H1 (cell line): ENCODE data around the gene CYP39A1.

ENCODE experiments used
- EZH2 ChIP-seq: fragments of 200-600 bp; sonication (generic); IDR thresholded peaks from 2 replicates; pipeline ENCODE4 v1.7.1; 2012; ENCODE audit warnings: low read depth, mild to moderate bottlenecking, moderate library complexity, low read length, inconsistent platforms; ENCODE audit not compliant: severe bottlenecking
- TF ChIP-seq, protein P1 (sequence below), 3 experiments: IDR thresholded peaks; 1 replicate in 2 of 3; 2 replicates in 1 of 3; pipeline versions ENCODE4 v1.5.1 to v1.6.1; 2011; ENCODE audit warnings: low read length in 3 of 3, mild to moderate bottlenecking in 3 of 3, inconsistent platforms in 2 of 3, low read depth in 1 of 3, moderate library complexity in 1 of 3; ENCODE audit not compliant: insufficient read depth in 1 of 3; ENCODE audit errors: control extremely low read depth in 1 of 3

DNA sequence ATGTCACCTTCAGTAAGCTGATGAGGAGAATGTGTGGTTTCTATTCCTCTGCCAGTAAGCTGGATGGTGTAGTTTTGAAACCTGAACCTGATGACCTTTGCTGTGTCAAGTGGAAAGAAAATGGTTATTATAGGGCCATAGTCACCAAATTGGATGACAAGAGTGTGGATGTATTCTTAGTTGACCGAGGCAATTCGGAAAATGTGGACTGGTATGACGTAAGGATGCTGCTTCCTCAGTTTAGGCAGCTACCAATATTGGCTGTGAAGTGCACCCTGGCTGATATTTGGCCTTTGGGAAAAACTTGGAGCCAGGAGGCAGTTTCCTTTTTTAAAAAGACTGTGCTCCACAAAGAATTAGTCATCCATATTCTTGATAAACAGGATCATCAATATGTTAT lies 37.0 kb upstream of the CYP39A1 start:
- TF ChIP-seq, protein P1, sequence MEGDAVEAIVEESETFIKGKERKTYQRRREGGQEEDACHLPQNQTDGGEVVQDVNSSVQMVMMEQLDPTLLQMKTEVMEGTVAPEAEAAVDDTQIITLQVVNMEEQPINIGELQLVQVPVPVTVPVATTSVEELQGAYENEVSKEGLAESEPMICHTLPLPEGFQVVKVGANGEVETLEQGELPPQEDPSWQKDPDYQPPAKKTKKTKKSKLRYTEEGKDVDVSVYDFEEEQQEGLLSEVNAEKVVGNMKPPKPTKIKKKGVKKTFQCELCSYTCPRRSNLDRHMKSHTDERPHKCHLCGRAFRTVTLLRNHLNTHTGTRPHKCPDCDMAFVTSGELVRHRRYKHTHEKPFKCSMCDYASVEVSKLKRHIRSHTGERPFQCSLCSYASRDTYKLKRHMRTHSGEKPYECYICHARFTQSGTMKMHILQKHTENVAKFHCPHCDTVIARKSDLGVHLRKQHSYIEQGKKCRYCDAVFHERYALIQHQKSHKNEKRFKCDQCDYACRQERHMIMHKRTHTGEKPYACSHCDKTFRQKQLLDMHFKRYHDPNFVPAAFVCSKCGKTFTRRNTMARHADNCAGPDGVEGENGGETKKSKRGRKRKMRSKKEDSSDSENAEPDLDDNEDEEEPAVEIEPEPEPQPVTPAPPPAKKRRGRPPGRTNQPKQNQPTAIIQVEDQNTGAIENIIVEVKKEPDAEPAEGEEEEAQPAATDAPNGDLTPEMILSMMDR (IDR thresholded peaks at IDR 0.05; ENCODE audit: control extremely low read depth in 1 of 3, insufficient read depth in 1 of 3, low read depth in 1 of 3, low read length in 3 of 3): no peak
- no peak for TF ChIP-seq EZH2
